ENCODE measurements around the gene FBXW9. TPM values are rescaled to one million over a fixed set of nuclear protein-coding genes. Genes with fewer than 3 reads are reported as not detected.
"Not testable (repeated sequence)": the region's sequence is repeated elsewhere in the genome, so short reads cannot be mapped to it uniquely, and the experiment has no call there.

FBXW9 gene
- total and polyA plus RNA-seq, 5 donors = 1.2 to 2.1 (median 1.9) TPM

- no peaks in the 10 kb centered on the region for H3K9me3 ChIP-seq (ENCODE audit: control insufficient read depth, low read length)
- no peak overlapping the region for H3K27ac ChIP-seq (ENCODE audit: low read length)
- 96% methylated on average over 10 of the region's 10 CpGs for WGBS
- H3K4me3 ChIP-seq (ENCODE audit: low read length) = no peak overlapping the region
- DNase-seq (no peak), ATAC-seq (no peak)
- intact Hi-C loops (cut with DNase I) = no loop called here
- H3K4me1 ChIP-seq (ENCODE audit: control insufficient read depth, insufficient read depth, low read length) = peaks cover 4% of the 10 kb centered on the region
- no peaks in the 10 kb centered on the region for H3K27me3 ChIP-seq (ENCODE audit: control insufficient read depth, insufficient read depth)
These were observed 46.5 kb downstream of the FBXW9 start for GRCh38 chr19:12649941-12650340.

- ATAC-seq = peak; percentile 49 to 60
- H3K27ac ChIP-seq (ENCODE audit: low read length) = no peak overlapping the region
- WGBS = 11% methylated on average over 29 of the region's 29 CpGs
- no peaks in the 10 kb centered on the region for H3K27me3 ChIP-seq (ENCODE audit: control insufficient read depth, insufficient read depth)
- H3K4me1 ChIP-seq (ENCODE audit: control insufficient read depth, insufficient read depth, low read length) = peaks cover 4% of the 10 kb centered on the region
- no peaks in the 10 kb centered on the region for H3K9me3 ChIP-seq (ENCODE audit: control insufficient read depth, low read length)
- peak in 1 of 3 donors; percentile 68 for DNase-seq
- peak overlapping the region; percentile 36 for H3K4me3 ChIP-seq (ENCODE audit: low read length)
- intact Hi-C loops (cut with DNase I) = no loop called here
These were observed 48.3 kb downstream of the FBXW9 start for GRCh38 chr19:12648088-12648487.

GRCh38 chr19:12647490-12648071, 48.9 kb downstream of the FBXW9 start:
- peak; percentile 78 to 89 (median 83) for DNase-seq
- intact Hi-C loops (cut with DNase I) = no loop called here
- H3K4me3 ChIP-seq (ENCODE audit: low read length) = peak overlapping the region; percentile 36

GRCh38 chr19:12647047-12647446, 49.4 kb downstream of the FBXW9 start:
- intact Hi-C loops (cut with DNase I) = no loop called here
- DNase-seq (no peak), ATAC-seq (no peak)
- no peak overlapping the region for H3K27ac ChIP-seq (ENCODE audit: low read length)
- WGBS = 81% methylated on average over 8 of the region's 8 CpGs
- H3K9me3 ChIP-seq (ENCODE audit: control insufficient read depth, low read length) = no peaks in the 10 kb centered on the region
- H3K4me1 ChIP-seq (ENCODE audit: control insufficient read depth, insufficient read depth, low read length) = peaks cover 4% of the 10 kb centered on the region
- no peak overlapping the region for H3K4me3 ChIP-seq (ENCODE audit: low read length)
- no peaks in the 10 kb centered on the region for H3K27me3 ChIP-seq (ENCODE audit: control insufficient read depth, insufficient read depth)

More at GRCh38 chr19:12647490-12648071, 48.9 kb downstream of the FBXW9 start:
- peak; percentile 87 to 95 for ATAC-seq
- H3K27me3 ChIP-seq (ENCODE audit: control insufficient read depth, insufficient read depth) = no peaks in the 10 kb centered on the region
- H3K4me1 ChIP-seq (ENCODE audit: control insufficient read depth, insufficient read depth, low read length) = peaks cover 4% of the 10 kb centered on the region
- H3K27ac ChIP-seq (ENCODE audit: low read length) = no peak overlapping the region
- no peaks in the 10 kb centered on the region for H3K9me3 ChIP-seq (ENCODE audit: control insufficient read depth, low read length)
- WGBS = 12% methylated on average over 31 of the region's 31 CpGs

DNA sequence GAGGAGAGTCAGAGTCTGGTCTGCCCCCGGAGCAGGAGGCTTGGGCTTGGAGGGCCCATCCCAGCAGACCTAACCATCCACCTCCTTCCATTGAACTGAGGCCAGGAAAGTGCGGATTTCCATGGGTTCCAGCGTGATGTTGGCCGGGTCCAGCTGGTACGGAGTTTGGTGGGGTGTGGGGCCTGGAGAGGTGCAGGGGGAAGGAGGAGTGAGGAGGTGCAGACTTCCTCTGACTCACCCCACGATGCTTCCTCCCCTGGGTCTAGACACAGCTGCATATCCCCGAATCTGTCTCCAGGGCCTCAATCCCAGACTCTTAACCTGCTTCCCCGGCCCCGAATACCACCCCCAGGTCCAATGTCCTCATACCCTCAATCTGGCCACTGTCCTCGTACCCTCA, 49.9 kb downstream of the FBXW9 start:
- 83% methylated on average over 10 of the region's 10 CpGs for WGBS
- intact Hi-C loops (cut with DNase I) = no loop called here

DNA sequence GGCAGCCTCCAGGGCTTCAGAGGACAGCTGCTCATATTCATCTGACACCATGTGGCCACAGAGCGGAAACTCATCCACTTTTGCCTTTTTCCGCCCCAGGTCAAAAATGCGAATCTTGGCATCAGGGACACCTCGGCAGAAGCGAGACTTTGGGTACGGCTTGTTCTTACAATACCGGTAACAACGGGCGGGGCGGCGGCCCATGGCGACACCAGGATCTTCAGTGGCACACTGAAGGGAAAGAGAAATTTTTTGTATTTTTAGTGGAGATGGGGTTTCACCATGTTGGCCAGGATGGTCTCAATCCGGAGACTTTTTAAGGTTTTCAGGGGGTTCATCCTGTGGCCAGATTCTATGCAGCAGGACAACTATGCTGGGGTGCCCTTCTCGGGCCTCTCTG, 52.7 kb downstream of the FBXW9 start:
- ATAC-seq; intact Hi-C loops (cut with DNase I); H3K27ac ChIP-seq (ENCODE audit: low read length); H3K4me1 ChIP-seq (ENCODE audit: control insufficient read depth, insufficient read depth, low read length); H3K4me3 ChIP-seq (ENCODE audit: low read length); H3K27me3 ChIP-seq (ENCODE audit: control insufficient read depth, insufficient read depth); DNase-seq; H3K9me3 ChIP-seq (ENCODE audit: control insufficient read depth, low read length): not testable (repeated sequence)
- 96% methylated on average over 14 of the region's 14 CpGs for WGBS

More for the DNA sequence above, 49.9 kb downstream of the FBXW9 start:
- no peak for ATAC-seq
- peaks cover 4% of the 10 kb centered on the region for H3K4me1 ChIP-seq (ENCODE audit: control insufficient read depth, insufficient read depth, low read length)
- H3K9me3 ChIP-seq (ENCODE audit: control insufficient read depth, low read length) = no peaks in the 10 kb centered on the region
- H3K4me3 ChIP-seq (ENCODE audit: low read length) = no peak overlapping the region
- DNase-seq = no peak
- no peak overlapping the region for H3K27ac ChIP-seq (ENCODE audit: low read length)
- no peaks in the 10 kb centered on the region for H3K27me3 ChIP-seq (ENCODE audit: control insufficient read depth, insufficient read depth)

- peaks cover 3% of the 10 kb centered on the region for H3K4me1 ChIP-seq (ENCODE audit: control insufficient read depth, insufficient read depth, low read length)
- no peak for DNase-seq
- no peaks in the 10 kb centered on the region for H3K27me3 ChIP-seq (ENCODE audit: control insufficient read depth, insufficient read depth)
- WGBS = 92% methylated on average over 26 of the region's 26 CpGs
- no peak for ATAC-seq
- H3K4me3 ChIP-seq (ENCODE audit: low read length) = no peak overlapping the region
- intact Hi-C loops (cut with DNase I) = no loop called here
- no peaks in the 10 kb centered on the region for H3K9me3 ChIP-seq (ENCODE audit: control insufficient read depth, low read length)
- H3K27ac ChIP-seq (ENCODE audit: low read length) = no peak overlapping the region
These were observed 53.9 kb downstream of the FBXW9 start for GRCh38 chr19:12642506-12642905.

DNA sequence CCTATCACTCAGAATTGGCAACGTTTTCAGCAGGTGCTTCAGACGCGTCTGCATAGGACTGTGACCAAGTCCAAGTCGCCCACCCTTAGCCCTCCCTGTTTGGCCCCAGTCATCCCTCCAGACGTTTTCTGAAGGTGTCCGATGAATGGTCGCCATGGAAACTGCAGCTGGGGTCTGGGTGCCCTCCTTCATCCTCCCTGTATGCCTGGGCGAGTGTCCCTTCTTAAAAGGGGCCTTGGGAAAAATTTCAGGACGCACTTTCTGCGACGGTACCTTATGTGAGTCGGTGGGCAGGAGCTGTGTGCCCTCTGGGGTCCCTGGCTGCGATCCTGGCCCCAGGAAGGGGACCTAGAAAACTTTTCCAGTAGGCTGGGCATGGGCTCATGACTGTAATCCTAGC, 55.0 kb downstream of the FBXW9 start:
- Histone ChIP-seq H3K4me1 (ENCODE audit: control insufficient read depth, insufficient read depth, low read length) (peaks cover 3% of the 10 kb centered on the region), H3K27ac (ENCODE audit: low read length) (no peak overlapping the region), H3K4me3 (ENCODE audit: low read length) (no peak overlapping the region), H3K27me3 (ENCODE audit: control insufficient read depth, insufficient read depth) (no peaks in the 10 kb centered on the region), H3K9me3 (ENCODE audit: control insufficient read depth, low read length) (no peaks in the 10 kb centered on the region)
- ATAC-seq (no peak), DNase-seq (no peak)
- 66% methylated on average over 13 of the region's 13 CpGs for WGBS
- intact Hi-C loops (cut with DNase I) = no loop called here

DNA sequence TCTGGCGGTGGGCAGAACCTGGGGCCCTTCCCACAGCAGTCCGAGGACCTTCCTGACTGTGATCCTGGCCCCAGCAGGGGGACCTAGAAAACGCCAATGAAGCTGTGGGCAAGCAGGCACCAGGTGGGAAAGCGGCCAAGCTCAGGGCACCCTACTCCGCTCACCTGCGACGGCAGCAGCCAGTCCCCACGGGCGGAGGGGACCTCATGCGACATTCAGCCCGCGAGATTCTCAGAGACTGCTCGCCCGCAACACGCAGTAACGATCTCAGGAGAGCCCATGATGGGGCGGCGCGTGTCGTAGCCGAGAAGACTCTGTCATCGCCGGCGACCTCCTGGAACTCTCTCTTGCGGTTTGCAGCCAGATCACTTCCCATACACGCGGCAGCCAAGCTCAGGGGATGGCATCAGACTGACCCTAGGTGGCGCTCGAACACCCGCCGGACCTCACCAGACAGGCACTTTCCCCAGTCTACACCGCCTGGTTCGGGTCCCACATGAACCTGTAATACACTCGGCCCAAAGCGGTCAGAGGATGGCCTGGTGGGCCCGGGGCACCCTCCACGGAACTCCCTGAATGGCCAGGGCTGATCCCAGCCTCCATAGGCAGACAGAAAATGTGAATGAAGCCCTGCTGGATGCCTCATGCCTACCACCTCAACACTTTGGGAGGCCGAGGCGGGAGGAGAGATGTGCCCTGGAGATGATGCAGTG, 56.4 kb downstream of the FBXW9 start:
- ATAC-seq (peak; percentile 89 to 90), DNase-seq (peak; percentile 88 to 93 (median 92))
- Histone ChIP-seq H3K9me3 (ENCODE audit: control insufficient read depth, low read length) (no peaks in the 10 kb centered on the region), H3K4me1 (ENCODE audit: control insufficient read depth, insufficient read depth, low read length) (peaks cover 3% of the 10 kb centered on the region), H3K27me3 (ENCODE audit: control insufficient read depth, insufficient read depth) (no peaks in the 10 kb centered on the region), H3K27ac (ENCODE audit: low read length) (no peak overlapping the region), H3K4me3 (ENCODE audit: low read length) (peak overlapping the region; percentile 24)
- intact Hi-C loops (cut with DNase I) = no loop called here
- WGBS = 9% methylated on average over 39 of the region's 39 CpGs

All from right cardiac atrium (tissue), 5 donors.